ENCODE results near the gene COPS4. TPM values are rescaled to one million over a fixed set of nuclear protein-coding genes. Genes with fewer than 3 reads are reported as not detected.
"Not testable (repeated sequence)": the region's sequence is repeated elsewhere in the genome, so short reads cannot be mapped to it uniquely, and the experiment has no call there.

Gene COPS4
- total RNA-seq, 4 donors from 2014 or later, result 34.3 to 116 (median 43.5) TPM

GRCh38 chr4:83083925-83084475 lies 49.0 kb downstream of the COPS4 start:
- Histone ChIP-seq H3K27me3 (no peaks in the 10 kb centered on the region), H3K9me3 (no peaks in the 10 kb centered on the region), H3K4me1 (no peaks in the 10 kb centered on the region), H3K4me3 (no peak overlapping the region), H3K36me3 (peaks cover 0 to 7% (median 0%) of the 10 kb centered on the region in 3 donors), H3K27ac (peak overlapping the region in 2 of 4 donors; percentile 19 to 60)
- DNase-seq, result peak in 2 of 3 donors; percentile 71 to 77
- no peak for TF ChIP-seq POLR2A (IDR thresholded peaks at IDR 0.05)
- TF ChIP-seq, protein P1, sequence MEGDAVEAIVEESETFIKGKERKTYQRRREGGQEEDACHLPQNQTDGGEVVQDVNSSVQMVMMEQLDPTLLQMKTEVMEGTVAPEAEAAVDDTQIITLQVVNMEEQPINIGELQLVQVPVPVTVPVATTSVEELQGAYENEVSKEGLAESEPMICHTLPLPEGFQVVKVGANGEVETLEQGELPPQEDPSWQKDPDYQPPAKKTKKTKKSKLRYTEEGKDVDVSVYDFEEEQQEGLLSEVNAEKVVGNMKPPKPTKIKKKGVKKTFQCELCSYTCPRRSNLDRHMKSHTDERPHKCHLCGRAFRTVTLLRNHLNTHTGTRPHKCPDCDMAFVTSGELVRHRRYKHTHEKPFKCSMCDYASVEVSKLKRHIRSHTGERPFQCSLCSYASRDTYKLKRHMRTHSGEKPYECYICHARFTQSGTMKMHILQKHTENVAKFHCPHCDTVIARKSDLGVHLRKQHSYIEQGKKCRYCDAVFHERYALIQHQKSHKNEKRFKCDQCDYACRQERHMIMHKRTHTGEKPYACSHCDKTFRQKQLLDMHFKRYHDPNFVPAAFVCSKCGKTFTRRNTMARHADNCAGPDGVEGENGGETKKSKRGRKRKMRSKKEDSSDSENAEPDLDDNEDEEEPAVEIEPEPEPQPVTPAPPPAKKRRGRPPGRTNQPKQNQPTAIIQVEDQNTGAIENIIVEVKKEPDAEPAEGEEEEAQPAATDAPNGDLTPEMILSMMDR (IDR thresholded peaks at IDR 0.05), result peak in 2 of 6 experiments; percentile 3 to 25

- not testable (repeated sequence) for H3K4me3 ChIP-seq, H3K27ac ChIP-seq
Measured at GRCh38 chr4:83084956-83085355, 50.0 kb downstream of the COPS4 start.

GRCh38 chr4:83089410-83090157 lies 54.6 kb downstream of the COPS4 start:
- Histone ChIP-seq H3K36me3 (peaks cover 0 to 34% (median 0%) of the 10 kb centered on the region in 3 donors), H3K27ac (no peak overlapping the region), H3K4me3 (no peak overlapping the region), H3K4me1 (no peaks in the 10 kb centered on the region), H3K27me3 (no peaks in the 10 kb centered on the region), H3K9me3 (no peaks in the 10 kb centered on the region)
- TF ChIP-seq, protein P1 (IDR thresholded peaks at IDR 0.05), result no peak
- TF ChIP-seq POLR2A (IDR thresholded peaks at IDR 0.05), result no peak
- no peak for DNase-seq

More at GRCh38 chr4:83084956-83085355, 50.0 kb downstream of the COPS4 start:
- H3K36me3 ChIP-seq, result peaks cover 0 to 12% (median 0%) of the 10 kb centered on the region in 3 donors
- H3K9me3 ChIP-seq, H3K27me3 ChIP-seq, DNase-seq, H3K4me1 ChIP-seq: not testable (repeated sequence)

DNA sequence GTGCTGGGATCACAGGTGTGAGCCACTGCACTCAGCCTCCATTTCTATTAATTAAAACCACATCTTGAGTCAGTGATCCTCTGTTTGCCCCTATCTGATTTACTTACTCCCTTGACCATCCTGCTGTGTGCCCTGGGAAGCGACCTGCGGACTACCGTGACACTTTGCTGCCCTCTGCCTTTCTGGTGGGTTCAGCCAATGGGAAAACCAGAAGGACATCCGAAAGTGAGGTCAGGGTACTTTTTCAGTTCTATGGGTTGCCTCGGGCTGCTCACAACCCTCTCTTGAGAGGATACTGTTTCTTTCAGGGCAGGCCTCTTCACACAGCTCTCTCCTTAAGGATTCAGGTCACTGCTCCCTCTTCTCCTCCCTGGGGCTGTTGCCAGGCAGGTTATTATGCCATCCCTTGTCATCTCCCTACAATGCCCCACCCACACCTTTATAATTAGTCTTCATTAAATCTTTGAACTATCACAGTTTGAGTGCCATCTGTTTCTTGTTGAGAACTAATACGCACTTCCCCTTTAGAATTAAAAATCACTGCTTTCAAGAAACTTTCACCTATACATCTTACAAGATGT lies 58.2 kb downstream of the COPS4 start:
- H3K4me1 ChIP-seq, result no peaks in the 10 kb centered on the region
- no peak overlapping the region for H3K27ac ChIP-seq
- TF ChIP-seq POLR2A (IDR thresholded peaks at IDR 0.05), result no peak
- TF ChIP-seq, protein P1 (IDR thresholded peaks at IDR 0.05), result no peak
- no peaks in the 10 kb centered on the region for H3K27me3 ChIP-seq
- no peak for DNase-seq
- peaks cover 0 to 34% (median 0%) of the 10 kb centered on the region in 3 donors for H3K36me3 ChIP-seq
- no peak overlapping the region for H3K4me3 ChIP-seq
- H3K9me3 ChIP-seq, result no peaks in the 10 kb centered on the region

DNA sequence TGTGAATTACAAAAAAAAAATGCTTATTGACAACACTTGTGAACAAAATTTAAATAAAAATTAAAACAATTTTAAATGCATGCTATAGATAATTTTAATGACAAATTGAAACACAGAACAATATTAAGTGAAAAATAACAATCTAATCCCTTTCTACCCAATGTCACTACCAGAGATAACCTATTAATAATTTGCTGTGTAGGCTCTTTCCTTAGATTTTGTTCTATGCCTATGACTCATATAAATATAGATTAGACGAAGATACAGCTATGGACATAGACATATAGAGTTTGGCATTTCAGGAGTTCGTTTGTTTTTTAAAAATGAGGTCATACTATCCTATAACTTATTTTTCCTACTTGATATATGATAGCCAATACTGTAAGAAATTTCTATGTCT lies 61.4 kb downstream of the COPS4 start:
- Histone ChIP-seq H3K4me3 (no peak overlapping the region), H3K36me3 (peaks cover 0 to 23% (median 0%) of the 10 kb centered on the region in 3 donors), H3K27me3 (no peaks in the 10 kb centered on the region), H3K27ac (no peak overlapping the region), H3K4me1 (no peaks in the 10 kb centered on the region), H3K9me3 (no peaks in the 10 kb centered on the region)
- no peak for TF ChIP-seq POLR2A (IDR thresholded peaks at IDR 0.05)
- TF ChIP-seq, protein P1 (IDR thresholded peaks at IDR 0.05), result no peak
- DNase-seq, result no peak

GRCh38 chr4:83104991-83105390 lies 70.0 kb downstream of the COPS4 start:
- Histone ChIP-seq H3K27ac (no peak overlapping the region), H3K36me3 (peaks cover 0 to 27% (median 0%) of the 10 kb centered on the region in 3 donors), H3K4me3 (no peak overlapping the region), H3K4me1 (peaks cover 0 to 6% (median 0%) of the 10 kb centered on the region in 4 donors), H3K27me3 (no peaks in the 10 kb centered on the region), H3K9me3 (no peaks in the 10 kb centered on the region)
- TF ChIP-seq, protein P1 (IDR thresholded peaks at IDR 0.05), result no peak
- no peak for DNase-seq

All from Peyer's patch (tissue), 4 donors.